Left ventricle myocardium inferior (tissue), 1 donor: ENCODE data around the gene CCDC112. TPM values are rescaled to one million over a fixed set of nuclear protein-coding genes. Genes with fewer than 3 reads are reported as not detected.

Experiments
- DNase-seq: peaks from one replicate; pipeline ENCODE4 v3.0.0-alpha.2; 2020
- H3K27ac ChIP-seq: fragments of 200-600 bp; replicated peaks from 2 replicates; pipeline ENCODE4 v1.8.0; 2021
- H3K27me3 ChIP-seq: fragments of 200-600 bp; 2 replicates; pipeline ENCODE4 v1.8.0; 2021; ENCODE audit warnings: low read depth
- H3K36me3 ChIP-seq: fragments of 200-600 bp; 2 replicates; pipeline ENCODE4 v1.8.0; 2021
- H3K4me1 ChIP-seq: fragments of 200-600 bp; 2 replicates; pipeline ENCODE4 v1.8.0; 2021
- H3K4me3 ChIP-seq: fragments of 200-600 bp; 2 replicates; pipeline ENCODE4 v1.8.0; 2021; ENCODE audit warnings: mild to moderate bottlenecking, moderate library complexity
- H3K9me3 ChIP-seq: fragments of 200-600 bp; replicated peaks from 2 replicates; pipeline ENCODE4 v1.8.0; 2021
- intact Hi-C: fragments of 100-400 bp; cut with micrococcal nuclease; formaldehyde crosslinking; loops from one replicate; pipeline ENCODE4 v1.11.0; 2022
- total RNA-seq: library from RNA; stranded (reverse); fragmentation: NEBNext Ultra II Directional; extraction: Animal tissue kit (Norgen Biotek cat#: 25700); gene quantifications from one replicate; pipeline ENCODE4 v1.2.1, GENCODE V29; 2021
- TF ChIP-seq, protein P1 (sequence below): fragments of 200-600 bp; IDR thresholded peaks from 2 replicates; pipeline ENCODE4 v1.8.0; 2021; ENCODE audit warnings: antibody characterized with exemption, mild to moderate bottlenecking, borderline replicate concordance
- donor health status: DM: no; HTN: yes; CAD: no; lungs with severe emphysema.

CCDC112 gene
- total RNA-seq, 1 donor from 2014 or later, result 5.3 TPM

DNA sequence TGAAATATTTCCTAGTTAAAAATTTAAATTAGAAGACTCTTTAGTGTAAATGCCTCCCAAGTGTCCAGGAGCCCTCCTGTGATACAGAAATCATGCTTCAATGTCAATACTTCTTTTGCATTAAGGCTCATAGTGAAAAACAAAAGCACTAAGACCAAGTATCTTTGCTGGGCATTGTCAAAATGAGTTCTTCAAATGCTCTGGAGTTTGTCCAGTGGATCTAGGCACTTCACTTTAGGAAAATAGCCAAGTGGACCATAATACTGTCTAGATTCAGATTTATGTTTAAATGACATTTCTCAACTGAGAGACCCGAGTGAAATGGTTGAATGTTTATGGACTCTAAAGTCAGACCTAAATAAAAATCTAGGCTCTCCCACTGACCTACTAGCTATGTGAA lies 21.3 kb upstream of the CCDC112 start:
- intact Hi-C loops, result loop anchor here (10.0 kb wide), 1 partner anchor 57 kb away; no protein-coding TSS in a partner anchor
- no peak for DNase-seq
- no peaks in the 10 kb centered on the region for H3K9me3 ChIP-seq
- no peaks in the 10 kb centered on the region for H3K36me3 ChIP-seq
- peaks cover 27% of the 10 kb centered on the region for H3K4me1 ChIP-seq
- no peak overlapping the region for H3K27ac ChIP-seq
- H3K4me3 ChIP-seq, result no peak overlapping the region
- TF ChIP-seq, protein P1, sequence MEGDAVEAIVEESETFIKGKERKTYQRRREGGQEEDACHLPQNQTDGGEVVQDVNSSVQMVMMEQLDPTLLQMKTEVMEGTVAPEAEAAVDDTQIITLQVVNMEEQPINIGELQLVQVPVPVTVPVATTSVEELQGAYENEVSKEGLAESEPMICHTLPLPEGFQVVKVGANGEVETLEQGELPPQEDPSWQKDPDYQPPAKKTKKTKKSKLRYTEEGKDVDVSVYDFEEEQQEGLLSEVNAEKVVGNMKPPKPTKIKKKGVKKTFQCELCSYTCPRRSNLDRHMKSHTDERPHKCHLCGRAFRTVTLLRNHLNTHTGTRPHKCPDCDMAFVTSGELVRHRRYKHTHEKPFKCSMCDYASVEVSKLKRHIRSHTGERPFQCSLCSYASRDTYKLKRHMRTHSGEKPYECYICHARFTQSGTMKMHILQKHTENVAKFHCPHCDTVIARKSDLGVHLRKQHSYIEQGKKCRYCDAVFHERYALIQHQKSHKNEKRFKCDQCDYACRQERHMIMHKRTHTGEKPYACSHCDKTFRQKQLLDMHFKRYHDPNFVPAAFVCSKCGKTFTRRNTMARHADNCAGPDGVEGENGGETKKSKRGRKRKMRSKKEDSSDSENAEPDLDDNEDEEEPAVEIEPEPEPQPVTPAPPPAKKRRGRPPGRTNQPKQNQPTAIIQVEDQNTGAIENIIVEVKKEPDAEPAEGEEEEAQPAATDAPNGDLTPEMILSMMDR, result no peak
- no peaks in the 10 kb centered on the region for H3K27me3 ChIP-seq

DNA sequence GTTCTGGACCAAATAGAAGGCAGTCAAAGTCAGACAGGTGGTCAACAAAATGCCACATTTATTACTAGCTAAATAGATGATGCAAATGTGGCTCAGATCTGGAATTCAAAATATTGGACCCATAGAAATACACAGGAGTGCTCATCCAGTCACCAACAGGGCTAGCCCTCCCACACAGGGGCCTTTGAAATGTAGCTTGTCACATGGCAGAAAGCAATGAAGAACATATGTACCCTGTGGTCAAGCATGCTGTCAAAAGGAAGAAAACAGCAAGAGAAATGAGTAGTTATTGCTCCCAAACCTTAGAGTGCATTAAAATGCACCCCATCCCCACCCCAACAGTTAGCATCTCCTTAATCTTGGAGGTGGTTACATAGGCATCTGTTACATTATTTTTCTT lies 20.9 kb upstream of the CCDC112 start:
- Histone ChIP-seq H3K4me1 (peaks cover 27% of the 10 kb centered on the region), H3K9me3 (no peaks in the 10 kb centered on the region), H3K36me3 (no peaks in the 10 kb centered on the region), H3K4me3 (no peak overlapping the region), H3K27me3 (no peaks in the 10 kb centered on the region), H3K27ac (no peak overlapping the region)
- intact Hi-C loops, result loop anchor here (10.0 kb wide), 1 partner anchor 57 kb away; no protein-coding TSS in a partner anchor
- TF ChIP-seq, protein P1, result no peak
- DNase-seq, result no peak

DNA sequence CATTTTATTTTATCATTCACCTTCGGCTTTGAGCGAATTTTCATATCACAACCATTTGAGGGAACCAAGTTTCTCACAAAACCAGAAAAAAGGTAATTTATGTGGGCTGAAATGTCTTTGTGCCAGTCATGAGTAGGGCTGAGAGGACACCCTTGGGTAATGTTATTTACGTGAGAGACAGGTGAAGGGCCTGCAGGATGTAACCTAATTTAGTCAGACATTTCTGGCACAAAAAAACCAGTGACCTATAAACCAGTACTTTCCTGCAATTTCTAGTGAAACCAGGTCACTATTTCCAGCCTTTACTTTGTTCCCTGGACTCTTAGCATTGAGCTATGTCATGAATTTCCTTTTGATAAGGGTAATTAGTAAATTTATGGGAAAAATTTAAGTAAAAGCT lies 17.2 kb upstream of the CCDC112 start:
- H3K4me1 ChIP-seq, result peaks cover 16% of the 10 kb centered on the region
- intact Hi-C loops, result loop anchor here (10.0 kb wide), 1 partner anchor 61 kb away; no protein-coding TSS in a partner anchor
- DNase-seq, result no peak
- H3K9me3 ChIP-seq, result no peaks in the 10 kb centered on the region
- H3K27me3 ChIP-seq, result no peaks in the 10 kb centered on the region
- H3K36me3 ChIP-seq, result no peaks in the 10 kb centered on the region
- H3K4me3 ChIP-seq, result no peak overlapping the region
- TF ChIP-seq, protein P1, result no peak
- no peak overlapping the region for H3K27ac ChIP-seq

DNA sequence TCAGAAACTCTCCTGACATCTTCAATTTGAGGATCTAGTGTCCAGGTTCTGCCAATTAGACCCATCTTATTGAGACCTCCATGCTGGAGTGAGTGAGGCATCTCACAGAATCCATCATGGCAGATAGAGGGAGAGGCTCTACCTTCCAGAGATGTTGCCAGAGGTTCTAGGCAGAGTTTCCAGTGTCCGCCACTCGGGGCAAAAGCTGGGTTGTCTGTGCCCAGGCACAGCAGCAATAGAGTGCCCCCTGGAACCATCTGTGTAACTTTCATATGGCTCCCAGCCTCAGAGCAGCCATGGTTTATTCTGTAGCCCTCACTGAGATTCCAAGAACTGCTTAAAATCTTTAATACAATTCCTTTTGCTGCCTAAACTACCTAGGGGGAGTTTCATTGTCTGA lies 16.6 kb upstream of the CCDC112 start:
- H3K9me3 ChIP-seq, result no peaks in the 10 kb centered on the region
- TF ChIP-seq, protein P1, result no peak
- peaks cover 11% of the 10 kb centered on the region for H3K4me1 ChIP-seq
- H3K36me3 ChIP-seq, result no peaks in the 10 kb centered on the region
- no peak overlapping the region for H3K27ac ChIP-seq
- no peaks in the 10 kb centered on the region for H3K27me3 ChIP-seq
- intact Hi-C loops, result loop anchor here (10.0 kb wide), 1 partner anchor 62 kb away; no protein-coding TSS in a partner anchor
- no peak for DNase-seq
- no peak overlapping the region for H3K4me3 ChIP-seq

DNA sequence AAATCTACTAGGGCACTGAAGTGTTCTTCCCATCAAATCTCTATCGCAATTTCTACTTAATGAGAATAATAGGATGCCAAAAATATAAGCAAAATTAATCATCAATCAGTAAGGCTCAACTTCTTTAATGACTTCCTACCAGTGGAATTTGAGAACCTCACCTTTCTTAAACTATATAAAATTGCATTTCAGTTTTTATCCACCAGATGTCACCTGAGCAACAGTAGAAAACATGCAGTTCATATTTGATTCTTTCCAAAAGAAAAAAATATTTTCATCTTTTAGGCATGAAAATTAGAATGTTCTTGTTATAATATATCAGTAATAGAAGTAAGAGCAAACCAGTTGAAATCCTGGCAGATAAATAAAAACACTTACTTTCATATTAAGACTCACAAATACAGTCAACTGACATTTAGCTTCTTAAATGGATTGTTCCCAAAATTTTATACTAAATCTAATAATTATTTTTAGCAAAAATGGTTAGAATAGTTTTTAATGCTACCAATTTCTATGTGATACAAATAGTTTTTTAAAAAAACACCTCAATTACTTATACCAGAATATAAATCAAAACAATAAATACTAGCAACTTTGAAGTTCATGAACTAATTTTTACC lies 13.4 kb upstream of the CCDC112 start:
- TF ChIP-seq, protein P1, result peak; percentile 81
- Histone ChIP-seq H3K36me3 (no peaks in the 10 kb centered on the region), H3K4me3 (no peak overlapping the region), H3K4me1 (no peaks in the 10 kb centered on the region), H3K27ac (no peak overlapping the region), H3K27me3 (no peaks in the 10 kb centered on the region), H3K9me3 (no peaks in the 10 kb centered on the region)
- no peak for DNase-seq
- intact Hi-C loops, result loop anchor here (2.0 to 10.0 kb wide), 2 partner anchors 65 to 277 kb away; no protein-coding TSS in a partner anchor
